Measurements from ENCODE around the gene ABCB10.
"Not testable (repeated sequence)": the region's sequence is repeated elsewhere in the genome, so short reads cannot be mapped to it uniquely, and the experiment has no call there.

The ABCB10 gene

DNA sequence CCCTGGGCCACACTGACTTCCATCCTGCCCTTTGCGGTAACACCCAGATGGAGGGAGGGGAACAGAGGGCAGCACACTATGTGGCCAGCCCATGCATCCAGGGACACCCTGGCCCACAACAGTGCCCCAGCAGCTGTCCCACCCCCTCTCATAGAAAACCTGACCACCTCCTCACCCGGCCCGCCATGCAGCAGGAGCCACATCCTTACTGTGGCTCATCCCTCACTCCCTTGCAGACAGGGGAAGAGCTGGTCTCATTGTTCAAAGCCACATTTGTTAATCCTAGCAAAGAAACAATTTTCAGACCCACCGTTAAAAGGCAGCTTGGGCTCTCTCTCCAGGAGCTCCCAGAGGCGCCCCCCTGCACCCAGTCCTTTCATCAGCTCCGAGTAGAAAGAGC lies 27.2 kb downstream of the ABCB10 start:
- DNase-seq: no peak

GRCh38 chr1:229529639-229530038 lies 28.9 kb downstream of the ABCB10 start:
- DNase-seq: no peak

GRCh38 chr1:229526695-229527094 lies 31.8 kb downstream of the ABCB10 start:
- no peak for DNase-seq

DNA sequence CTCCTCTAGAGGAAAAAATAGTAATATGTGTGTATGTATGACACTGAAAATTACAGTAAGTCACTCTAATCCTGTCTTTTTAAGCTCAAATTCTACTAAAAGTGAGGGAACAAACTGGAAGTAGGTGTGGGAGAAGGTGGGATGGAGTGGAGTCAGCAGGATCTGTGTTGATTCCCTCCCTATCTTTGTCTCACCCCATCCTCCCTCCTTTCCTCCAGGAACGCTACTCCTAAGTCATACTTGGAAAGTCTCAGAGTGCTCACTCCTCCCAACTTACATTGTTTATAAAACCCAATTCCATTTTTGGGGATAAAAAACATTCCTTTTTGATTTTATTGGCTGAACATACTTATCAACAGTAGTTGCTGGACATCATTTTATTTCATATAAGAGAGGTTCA lies 35.5 kb downstream of the ABCB10 start:
- DNase-seq: no peak

DNA sequence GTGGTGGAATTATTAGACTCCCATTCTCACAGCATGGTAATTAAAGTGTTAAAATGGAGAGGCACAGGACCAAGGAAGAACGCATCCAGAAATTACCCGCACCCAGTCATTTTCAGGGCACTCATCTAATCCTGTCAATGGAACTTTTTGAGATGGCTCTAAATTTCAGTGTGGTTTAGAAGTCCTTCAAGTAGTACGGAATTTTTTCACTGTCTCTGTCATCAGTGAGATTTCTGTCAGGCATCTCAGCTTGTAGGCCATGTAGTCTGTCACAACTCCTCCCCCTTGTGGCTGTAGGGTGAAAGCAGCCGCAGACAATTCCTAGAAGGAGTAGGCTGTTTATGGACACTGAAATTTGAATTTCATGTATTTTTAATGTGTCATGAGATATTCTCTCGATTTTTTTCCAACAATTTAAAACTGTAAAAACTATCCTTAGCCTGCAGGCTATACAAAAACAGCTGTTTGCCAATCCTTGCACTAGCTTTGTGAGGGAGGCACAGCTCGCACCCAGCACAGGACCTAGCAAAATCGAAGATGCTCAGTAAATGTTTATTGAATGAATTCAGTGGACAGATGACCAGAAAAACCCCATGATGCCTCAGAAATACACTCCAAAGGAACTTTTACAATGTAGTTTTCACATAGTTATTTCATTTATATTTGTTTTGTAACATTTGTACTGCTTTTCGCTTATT lies 43.8 kb downstream of the ABCB10 start:
- DNase-seq: peak; percentile 52

DNA sequence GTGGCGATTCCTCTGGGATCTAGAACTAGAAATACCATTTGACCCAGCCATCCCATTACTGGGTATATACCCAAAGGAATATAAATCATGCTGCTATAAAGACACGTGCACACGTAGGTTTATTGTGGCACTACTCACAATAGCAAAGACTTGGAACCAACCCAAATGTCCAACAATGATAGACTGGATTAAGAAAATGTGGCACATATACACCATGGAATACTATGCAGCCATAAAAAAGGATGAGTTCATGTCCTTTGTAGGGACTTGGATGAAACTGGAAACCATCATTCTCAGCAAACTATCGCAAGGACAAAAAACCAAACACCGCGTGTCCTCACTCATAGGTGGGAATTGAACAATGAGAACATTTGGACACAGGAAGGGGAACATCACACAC lies 46.9 kb downstream of the ABCB10 start:
- not testable (repeated sequence) for DNase-seq

DNA sequence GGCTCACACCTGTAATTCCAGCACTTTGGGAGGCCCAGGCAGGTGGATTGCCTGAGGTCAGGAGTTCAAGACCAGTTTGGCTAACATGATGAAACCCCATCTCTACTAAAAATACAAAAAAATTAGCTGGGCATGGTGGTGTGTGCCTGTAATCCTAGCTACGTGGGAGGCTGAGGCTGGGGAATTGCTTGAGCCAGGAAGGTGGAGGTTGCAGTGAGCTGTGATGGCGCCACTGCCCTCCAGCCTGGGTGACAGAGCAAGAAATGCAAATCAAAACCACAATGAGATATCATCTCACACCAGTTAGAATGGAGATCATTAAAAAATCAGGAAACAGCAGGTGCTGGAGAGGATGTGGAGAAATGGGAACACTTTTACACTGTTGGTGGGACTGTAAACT lies 47.3 kb downstream of the ABCB10 start:
- not testable (repeated sequence) for DNase-seq

GRCh38 chr1:229509576-229509975 lies 48.9 kb downstream of the ABCB10 start:
- peak; percentile 57 for DNase-seq

- DNase-seq: no peak
These were observed 49.6 kb downstream of the ABCB10 start for GRCh38 chr1:229508823-229509337.

DNA sequence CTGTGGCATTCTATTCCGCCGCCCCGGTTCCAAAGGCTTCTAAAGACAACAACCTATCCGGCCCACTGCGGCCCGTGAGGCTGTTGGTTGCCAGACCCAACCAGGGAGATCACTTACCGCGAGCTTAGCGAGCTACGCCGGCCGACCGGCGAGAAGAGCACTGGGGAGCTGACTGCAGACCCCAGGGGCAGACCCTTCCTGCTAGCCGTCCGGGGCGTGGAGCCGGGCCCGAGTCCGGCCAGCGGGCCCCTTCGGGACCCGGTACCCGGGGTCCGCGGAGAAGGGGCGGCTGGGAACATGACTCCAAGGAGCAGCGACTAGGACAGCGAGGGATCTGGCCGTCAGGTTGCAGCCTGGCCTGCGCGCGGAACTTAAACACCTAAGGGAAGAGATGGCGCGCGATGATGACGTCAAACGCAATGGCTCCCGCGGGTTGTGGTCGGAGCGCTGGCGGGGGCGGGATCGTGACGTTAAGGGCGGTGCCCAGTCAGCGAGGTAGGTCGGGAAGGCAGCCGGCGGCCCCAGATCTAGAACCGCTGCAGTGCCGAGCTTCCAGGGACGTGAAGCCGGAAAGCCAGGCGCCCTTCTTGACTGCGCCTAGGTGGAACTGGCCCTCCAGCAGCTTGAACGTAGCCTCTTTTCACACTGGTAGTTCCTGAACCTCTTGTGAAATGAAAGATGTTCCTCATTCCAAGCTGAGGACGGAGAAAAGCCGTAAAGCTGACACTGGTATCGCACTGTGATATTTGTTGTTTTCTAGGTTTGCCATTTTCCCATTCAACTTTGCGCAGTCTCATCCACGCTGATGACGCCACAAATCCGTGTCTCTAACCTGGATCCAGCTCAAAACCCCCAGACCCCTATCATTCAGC lies 50.3 kb downstream of the ABCB10 start, which contains the start of gene NUP133:
Gene NUP133, minus strand, starts transcription at position 391 of the 872 bp plus-strand sequence. Its CDS starts 92 bp downstream, at position 299.
- DNase-seq: peak; percentile 98

- no peak for DNase-seq
These were observed 51.0 kb downstream of the ABCB10 start for GRCh38 chr1:229507502-229507901.

GRCh38 chr1:229506633-229507032 lies 51.9 kb downstream of the ABCB10 start:
- DNase-seq: no peak

GRCh38 chr1:229495782-229496181 lies 62.7 kb downstream of the ABCB10 start:
- no peak for DNase-seq

DNA sequence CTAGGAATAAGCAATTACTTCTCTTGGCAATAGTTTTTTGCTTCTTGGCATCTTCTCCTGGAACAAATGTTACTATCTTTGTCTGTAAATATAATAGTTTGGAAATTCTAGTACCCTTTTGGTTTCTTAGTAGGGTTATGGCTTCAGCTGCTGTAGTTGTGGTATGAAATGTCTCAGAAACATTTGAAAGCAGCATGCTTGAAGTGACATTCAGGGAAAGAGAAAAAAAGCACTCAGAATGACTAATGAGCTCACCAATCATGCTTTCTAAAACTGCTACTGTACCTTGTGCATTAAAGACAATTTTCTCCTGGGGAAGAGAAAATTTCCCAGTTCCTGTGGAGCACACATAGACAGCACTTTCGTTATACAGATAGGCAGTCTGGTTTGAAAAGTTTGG lies 71.3 kb downstream of the ABCB10 start:
- DNase-seq: no peak

DNA sequence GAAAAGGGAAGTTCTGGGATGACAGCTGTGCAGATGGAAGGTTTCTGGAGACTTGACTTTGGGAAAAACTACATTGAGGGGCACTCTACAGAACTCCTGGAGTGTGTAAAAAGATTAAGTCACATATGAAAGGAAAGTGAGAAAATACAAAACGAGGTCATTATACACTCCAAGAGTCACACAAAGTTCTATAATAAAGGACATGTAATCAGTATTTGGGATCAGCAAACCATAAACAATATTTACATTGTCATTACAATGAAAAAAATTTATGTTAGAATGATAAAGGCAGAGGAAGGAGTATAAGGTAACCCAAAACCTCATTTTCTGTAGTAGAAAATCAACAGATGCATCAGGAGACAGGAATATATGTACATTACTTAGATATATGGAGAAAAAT lies 73.2 kb downstream of the ABCB10 start:
- DNase-seq: no peak

DNA sequence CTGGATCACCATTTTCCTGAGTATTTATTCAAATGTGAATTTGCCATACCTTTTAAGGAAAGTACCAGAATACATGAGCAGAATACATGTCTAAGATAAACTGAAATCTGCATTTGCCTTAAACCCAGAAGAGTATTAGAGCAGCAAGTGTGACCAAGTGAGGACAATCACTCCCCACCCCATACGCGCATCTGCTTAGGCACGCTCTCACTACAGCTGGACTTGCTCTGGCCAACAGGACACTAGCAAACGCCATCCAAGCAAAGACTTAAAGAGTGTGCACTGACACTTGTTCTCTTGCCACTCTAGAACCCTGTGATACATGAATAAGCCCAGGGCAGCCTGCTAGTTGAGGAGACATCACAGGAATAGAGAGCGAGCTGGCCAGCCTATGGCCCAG lies 76.0 kb downstream of the ABCB10 start:
- DNase-seq: no peak

DNA sequence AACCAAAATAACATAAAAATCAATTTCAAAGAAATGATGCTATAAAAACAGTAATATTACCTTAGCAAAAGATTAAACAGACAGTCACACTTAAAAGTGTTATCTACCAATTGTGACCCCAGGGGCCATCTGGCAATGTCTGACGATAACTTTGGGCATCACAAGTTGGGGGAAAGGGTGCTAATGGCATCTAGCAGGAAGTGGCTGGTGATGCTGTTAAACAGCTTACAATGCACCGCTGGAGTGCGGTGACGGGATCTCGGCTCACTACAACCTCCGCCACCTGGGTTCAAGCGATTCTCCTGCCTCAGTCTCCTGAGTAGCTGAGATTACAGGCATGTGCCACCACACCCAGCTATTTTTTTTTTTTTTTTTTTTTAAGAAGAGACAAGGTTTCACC lies 78.0 kb downstream of the ABCB10 start:
- no peak for DNase-seq

DNA sequence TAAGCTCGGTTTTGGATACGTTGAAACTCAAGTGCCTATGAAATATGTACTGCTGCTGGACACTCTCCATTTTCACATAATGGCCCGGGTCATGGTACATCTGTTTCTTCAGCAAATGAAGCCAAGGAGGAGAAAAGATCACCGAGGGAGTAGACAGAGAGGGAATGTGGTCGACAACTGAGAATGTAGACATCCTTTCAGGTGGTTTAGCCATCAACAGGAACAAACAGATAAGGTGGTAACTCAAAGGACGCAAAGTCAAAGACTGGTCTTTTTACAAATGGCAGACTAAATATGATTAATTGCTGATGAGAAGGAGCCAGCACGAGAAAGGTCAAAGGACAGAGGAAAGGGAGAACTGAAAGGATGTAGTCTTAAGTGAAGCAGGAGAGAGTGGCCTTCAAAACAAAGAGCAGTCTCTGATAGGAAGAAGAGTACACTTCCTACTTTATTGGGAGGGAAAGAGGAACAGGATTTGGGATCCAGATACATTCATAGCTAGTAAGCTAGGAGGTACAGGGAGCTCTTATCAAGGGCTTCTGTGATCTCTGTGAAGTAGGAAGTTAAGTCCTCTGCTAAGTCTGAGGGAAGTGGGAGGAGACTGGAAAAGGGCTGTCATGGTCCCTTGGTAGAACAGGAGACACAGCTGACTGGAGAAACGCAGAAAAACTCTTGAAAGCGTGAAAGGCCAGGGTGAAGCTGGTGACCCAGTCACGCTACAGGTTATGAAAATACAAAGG lies 78.7 kb downstream of the ABCB10 start:
- DNase-seq: no peak

DNA sequence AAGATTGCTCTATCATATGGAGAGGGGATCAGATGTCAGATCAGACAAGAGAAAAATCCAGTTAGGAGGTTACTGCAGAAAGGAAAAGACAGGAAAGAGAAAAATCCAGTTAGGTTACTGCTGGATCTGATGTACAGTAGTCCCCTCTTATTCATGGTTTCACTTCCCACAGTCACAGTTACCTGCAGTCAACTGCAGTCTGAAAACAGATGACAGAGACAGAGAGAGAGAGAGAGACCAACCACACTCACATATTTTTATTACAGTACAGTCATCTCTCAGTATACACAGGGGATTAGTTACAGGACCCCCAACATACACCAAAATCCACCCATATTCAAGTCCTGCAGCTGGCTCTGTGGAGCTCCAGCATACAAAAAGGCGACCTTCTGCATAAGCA lies 79.7 kb downstream of the ABCB10 start:
- no peak for DNase-seq

DNA sequence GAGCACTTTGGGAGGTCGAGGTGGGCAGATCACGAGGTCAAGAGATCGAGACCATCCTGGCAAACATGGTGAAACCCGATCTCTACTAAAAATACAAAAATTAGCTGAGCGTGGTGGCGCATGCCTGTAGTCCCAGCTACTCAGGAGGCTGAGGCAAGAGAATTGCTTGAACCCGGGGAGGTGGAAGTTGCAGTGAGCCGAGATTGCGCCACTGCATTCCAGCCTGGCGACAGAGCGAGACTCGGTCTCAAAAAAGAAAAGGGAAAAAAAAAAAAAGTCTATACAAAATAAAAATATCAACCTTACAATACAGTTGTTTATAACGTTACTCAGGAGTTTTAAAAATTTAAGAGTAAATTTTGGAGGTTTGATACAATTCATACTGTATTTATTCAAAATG lies 82.6 kb downstream of the ABCB10 start:
- not testable (repeated sequence) for DNase-seq

DNA sequence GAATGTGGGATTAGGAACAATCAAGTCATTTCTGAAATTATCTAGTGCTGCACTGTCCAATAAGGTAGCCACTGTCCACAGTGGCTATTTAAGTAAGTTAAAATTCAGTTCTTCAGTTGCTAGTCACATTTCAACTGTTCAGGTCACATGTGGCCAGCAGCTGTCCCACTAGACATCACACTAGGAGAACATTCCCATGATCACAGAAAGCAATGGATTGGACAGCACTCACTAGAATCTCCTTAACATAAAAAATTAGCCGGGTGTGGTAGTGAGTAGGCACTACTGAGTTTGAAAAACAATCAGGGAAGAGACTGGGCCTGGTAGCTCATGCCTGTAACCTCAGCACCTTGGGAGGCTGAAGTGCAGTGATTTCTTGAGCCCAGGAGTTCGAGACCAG lies 84.0 kb downstream of the ABCB10 start:
- DNase-seq: no peak

DNA sequence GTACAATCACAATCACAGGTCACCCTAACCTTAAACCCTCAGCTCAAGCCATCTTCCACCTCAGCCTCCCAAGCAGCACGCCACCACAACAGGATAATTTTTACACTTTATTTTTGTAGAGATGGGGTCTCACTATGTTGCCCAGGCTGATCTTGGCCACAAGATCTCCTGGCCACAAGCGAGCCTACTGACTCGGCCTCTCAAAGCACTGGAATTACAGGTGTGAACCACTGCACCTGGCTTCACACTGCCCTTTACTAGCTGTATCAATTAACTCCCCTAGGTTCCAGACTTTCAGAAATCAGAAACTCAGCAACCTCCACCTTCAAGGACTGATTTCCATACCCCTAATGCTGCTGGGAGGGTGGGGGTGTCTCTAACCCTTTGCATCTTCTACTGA lies 87.3 kb downstream of the ABCB10 start:
- no peak for DNase-seq

- no peak for DNase-seq
These were observed 88.0 kb downstream of the ABCB10 start for GRCh38 chr1:229470406-229471043.
